Heart right ventricle (tissue), 16 donors: ENCODE results near the gene ITPRIPL2. TPM values are rescaled to one million over a fixed set of nuclear protein-coding genes. Genes with fewer than 3 reads are reported as not detected.
A peak's percentile ranks its signal among the peaks of the same experiment; 100 is the strongest.

Experiments used
- ATAC-seq, 8 donors: fragments of 200-7000 bp; cut with Tn5 transposase; one replicate each; pipeline ENCODE4 v1.9.1; 2020; ENCODE audit warnings: mild to moderate bottlenecking in 8 of 8, moderate library complexity in 8 of 8, moderate number of reproducible peaks in 1 of 8
- DNase-seq, 2 donors: peaks; one replicate each; pipeline ENCODE4 v3.0.0-alpha.2; 2020
- H3K27ac ChIP-seq, 10 donors: fragments of 200-600 bp; sonication (generic) in 2 of 10; one replicate each; pipeline versions ENCODE4 v1.5.0 to v1.8.0; 2020 to 2022; ENCODE audit warnings: mild to moderate bottlenecking in 3 of 10
- H3K27me3 ChIP-seq, 7 donors: fragments of 200-600 bp; one replicate each; pipeline ENCODE4 v1.8.0; 2021 to 2022; ENCODE audit warnings: mild to moderate bottlenecking in 2 of 7
- H3K36me3 ChIP-seq, 9 donors: fragments of 200-600 bp; sonication (generic) in 1 of 9; one replicate each; pipeline versions ENCODE4 v1.5.0 to v1.8.0; 2020 to 2022; ENCODE audit warnings: mild to moderate bottlenecking in 2 of 9
- H3K4me1 ChIP-seq, 9 donors: fragments of 200-600 bp; sonication (generic) in 1 of 9; one replicate each; pipeline versions ENCODE4 v1.5.0 to v1.8.0; 2020 to 2022; ENCODE audit warnings: mild to moderate bottlenecking in 4 of 9
- H3K4me3 ChIP-seq, 10 donors: fragments of 200-600 bp; sonication (generic) in 2 of 10; one replicate each; pipeline versions ENCODE4 v1.5.0 to v1.8.0; 2020 to 2022; ENCODE audit warnings: mild to moderate bottlenecking in 7 of 10, moderate library complexity in 2 of 10
- H3K9me3 ChIP-seq, 11 donors: fragments of 200-600 bp in 10 of 11; sonication (generic) in 2 of 11; one replicate each; pipeline versions ENCODE4 v1.5.0 to v1.8.0; 2013 to 2022; ENCODE audit warnings: mild to moderate bottlenecking in 2 of 11, control low read depth in 1 of 11, moderate library complexity in 1 of 11
- CTCF ChIP-seq, 9 donors: fragments of 200-600 bp; sonication (generic) in 2 of 9; IDR thresholded peaks; one replicate each; pipeline versions ENCODE4 v1.5.0 to v1.8.0; 2021 to 2022; ENCODE audit warnings: antibody characterized with exemption in 9 of 9, mild to moderate bottlenecking in 5 of 9, moderate library complexity in 1 of 9
- WGBS, 2 donors: extraction: QIAGEN DNeasy Blood & Tissue Kit; methylation state at CpG; one replicate each; pipeline ENCODE4 v1.1.7; 2013; ENCODE audit warnings: inconsistent platforms in 1 of 2; 5-methylcytosine and 5-hydroxymethylcytosine counted together
- intact Hi-C, 10 donors: fragments of 100-400 bp; cut with DNase I; formaldehyde crosslinking; loops; one replicate each; pipeline versions ENCODE4 v1.11.1 to v1.14.2; 2022
- polyA plus RNA-seq, 2 donors: library from polyadenylated mRNA; stranded (reverse); fragments of 200-250 nt; gene quantifications; one replicate each; pipeline ENCODE4 v1.2.3, GENCODE V29; 2013
- total RNA-seq, 10 donors: library from RNA; stranded (reverse); fragmentation: NEBNext Ultra II Directional in 3 of 10; extraction: Animal tissue kit (Norgen Biotek cat#: 25700) in 3 of 10; gene quantifications; one replicate each; pipeline versions ENCODE4 v1.2.1 to v1.2.4, GENCODE V29; 2021 to 2023
- donor health status: Arrhythmogenic right ventricular cardiomyopathy.
- donor health status: ischemic (EF 13 %, LVEDD 7.1; RV severe dilation, severe dysfunction).
- donor health status: healthy with polysubstance abuse.
- donor health status: DM: no; HTN: yes; CAD: no.
- donor health status: DM: no; HTN: no; CAD: no.
- donor health status: ischemic (EF 25% LVEDD 6.9; RV normal size, moderate dysfunction).
- donor health status: ischemic (EF 25% LVEDD 5.7; RV mildly dilated, moderate dysfunction).
- donor health status: healthy.
- donor health status: DM: yes; HTN: yes; CAD: no.
- donor health status: Ischemic cardiomyopathy.
- donor health status: ischemic (EF 35%, LVEDD 5.7; RV mildly dilated, moderate dysfunction).
- donor health status: nonischemic (EF 11% LVEDD 7.7; RV severe dilation, severe dysfunction).
- donor health status: DM: yes; HTN: yes; CAD: no.
- donor health status: PGD.
- donor health status: ischemic (EF 29% LVEDD 5.4; RV normal size, mild dysfunction).
- donor health status: nonischemic (EF 23%, LVEDD 6.1; RV moderate dilation, normal function).

ITPRIPL2 gene
- total and polyA plus RNA-seq, 12 donors: 5.0 to 30.6 (median 13.1) TPM

- peak within 1 kb of the TSS; percentile 45 to 64 (median 58) for H3K4me3 ChIP-seq
- H3K9me3 ChIP-seq: no peaks in the 10 kb centered on the region
- peak within 1 kb of the TSS in 5 of 10 donors; percentile 54 to 71 (median 66) for H3K27ac ChIP-seq
- TF ChIP-seq CTCF (IDR thresholded peaks at IDR 0.05): peak; percentile 48 to 84 (median 68)
- H3K4me1 ChIP-seq: peaks cover 0 to 24% (median 15%) of the 10 kb centered on the region in 9 donors
- ATAC-seq (peak; percentile 88 to 93 (median 91)), DNase-seq (peak; percentile 50 to 77)
- no peaks in the 10 kb centered on the region for H3K36me3 ChIP-seq
- peaks cover 0 to 61% (median 27%) of the 10 kb centered on the region in 7 donors for H3K27me3 ChIP-seq
- intact Hi-C loops: loop anchor here in 7 of 10 donors (2.0 to 10.0 kb wide), 9 partner anchors 53 to 335 kb away; partner anchors contain the start of gene ITPRIPL2 (in 2 of the 7)
- 1% methylated on average over 57 to 63 of the region's 63 CpGs for WGBS, 2 donors
Observed at GRCh38 chr16:19167710-19168370, 54.1 kb downstream of the ITPRIPL2 start, which contains the start of gene SYT17. Gene SYT17, plus strand, starts transcription at chr16:19168240. Its CDS starts 407 bp downstream, at chr16:19168647.

- Histone ChIP-seq H3K4me3 (peak overlapping the region; percentile 45 to 64 (median 58)), H3K9me3 (no peaks in the 10 kb centered on the region), H3K27me3 (peaks cover 0 to 61% (median 27%) of the 10 kb centered on the region in 7 donors), H3K36me3 (no peaks in the 10 kb centered on the region), H3K27ac (peak overlapping the region in 5 of 10 donors; percentile 54 to 71 (median 66)), H3K4me1 (peaks cover 0 to 24% (median 15%) of the 10 kb centered on the region in 9 donors)
- 1% methylated on average over 67 to 68 of the region's 68 CpGs for WGBS, 2 donors
- TF ChIP-seq CTCF (IDR thresholded peaks at IDR 0.05): no peak
- intact Hi-C loops: loop anchor here in 6 of 10 donors (5.0 to 10.0 kb wide), 6 partner anchors 54 to 334 kb away; partner anchors contain the start of gene ITPRIPL2 (in 2 of the 6)
- DNase-seq (peak; percentile 14 to 43), ATAC-seq (peak; percentile 28 to 66 (median 58))
Observed at GRCh38 chr16:19168371-19169081, 54.8 kb downstream of the ITPRIPL2 start.

- Histone ChIP-seq H3K27ac (peak overlapping the region in 5 of 10 donors; percentile 1 to 71 (median 66)), H3K36me3 (no peaks in the 10 kb centered on the region), H3K27me3 (peaks cover 0 to 61% (median 27%) of the 10 kb centered on the region in 7 donors), H3K4me1 (peaks cover 0 to 24% (median 15%) of the 10 kb centered on the region in 9 donors), H3K9me3 (no peaks in the 10 kb centered on the region), H3K4me3 (peak overlapping the region in 8 of 10 donors; percentile 45 to 64 (median 60))
- DNase-seq (peak in 1 of 2 donors; percentile 18), ATAC-seq (peak in 1 of 8 donors; percentile 46)
- WGBS, 2 donors: 28 to 30% methylated on average over 19 of the region's 19 CpGs
- TF ChIP-seq CTCF (IDR thresholded peaks at IDR 0.05): no peak
- intact Hi-C loops: loop anchor here in 6 of 10 donors (5.0 to 10.0 kb wide), 6 partner anchors 54 to 333 kb away; partner anchors contain the start of gene ITPRIPL2 (in 2 of the 6)
Observed at GRCh38 chr16:19169082-19169639, 55.4 kb downstream of the ITPRIPL2 start.
